Mesenteric fat pad (tissue), 1 donor: ENCODE results near the gene HMGCL. TPM values are rescaled to one million over a fixed set of nuclear protein-coding genes. Genes with fewer than 3 reads are reported as not detected.
A peak's percentile ranks its signal among the peaks of the same experiment; 100 is the strongest.

Source experiments
- DNase-seq: peaks from one replicate; pipeline ENCODE4 v3.0.0-alpha.2; 2020; ENCODE audit warnings: low spot score
- total RNA-seq: library from RNA; stranded (reverse); fragmentation: NEBNext Ultra II Directional; extraction: Animal tissue kit (Norgen Biotek cat#: 25700); gene quantifications from one replicate; pipeline ENCODE4 v1.2.1, GENCODE V29; 2021
- donor health status: DM: yes; HTN: yes; CAD: no.

HMGCL gene
- total RNA-seq, 1 donor from 2014 or later = 31.7 TPM

GRCh38 chr1:23779826-23780371 lies 45.3 kb downstream of the HMGCL start:
- no peak for DNase-seq

GRCh38 chr1:23777979-23778814 lies 47.0 kb downstream of the HMGCL start, which contains the start of gene PITHD1:
PITHD1 (plus strand) TSS chr1:23778418; CDS start chr1:23778516, 98 bp downstream.
- peak; percentile 94 for DNase-seq

- DNase-seq = no peak
Observed at GRCh38 chr1:23776217-23776616, 49.0 kb downstream of the HMGCL start.

DNA sequence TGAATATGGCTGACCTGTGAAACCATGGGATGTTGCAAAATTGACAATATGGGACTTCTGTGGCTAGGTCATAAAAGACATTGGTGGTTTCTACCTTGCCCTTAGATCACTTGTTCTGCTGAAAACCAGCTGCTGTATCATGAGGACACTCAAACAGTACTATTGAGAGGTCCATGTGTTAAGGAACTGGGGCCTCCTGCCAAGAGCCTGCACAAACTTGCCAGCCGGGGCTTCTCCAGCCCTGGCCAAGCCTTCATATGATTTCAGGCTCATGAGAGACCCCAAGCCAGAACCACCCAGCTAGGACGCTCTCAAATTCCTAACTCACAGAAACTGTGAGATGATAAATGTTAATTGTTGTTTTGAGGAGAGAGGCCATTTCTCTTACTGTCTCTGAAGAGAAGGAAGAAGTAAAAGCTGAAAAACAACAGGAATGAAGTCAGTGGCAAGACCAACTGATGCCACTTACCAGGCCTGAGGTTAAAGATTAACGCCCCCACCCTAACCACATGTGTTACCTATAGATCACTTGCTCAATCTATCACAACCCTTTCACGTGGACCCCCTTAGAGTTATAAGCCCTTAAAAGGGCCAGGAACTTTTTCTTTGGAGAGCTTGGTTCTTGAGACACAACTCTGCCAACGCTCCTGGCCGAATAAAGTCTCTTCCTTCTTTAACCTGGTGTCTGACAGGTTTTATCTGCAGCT lies 50.9 kb downstream of the HMGCL start:
- no peak for DNase-seq

- DNase-seq = peak; percentile 57
Observed at GRCh38 chr1:23772854-23773242, 52.4 kb downstream of the HMGCL start.

GRCh38 chr1:23772049-23772853 lies 53.0 kb downstream of the HMGCL start:
- DNase-seq = peak; percentile 96

- DNase-seq = no peak
Observed at GRCh38 chr1:23768733-23769132, 56.5 kb downstream of the HMGCL start.

- no peak for DNase-seq
Observed at GRCh38 chr1:23763041-23763577, 62.1 kb downstream of the HMGCL start.

DNA sequence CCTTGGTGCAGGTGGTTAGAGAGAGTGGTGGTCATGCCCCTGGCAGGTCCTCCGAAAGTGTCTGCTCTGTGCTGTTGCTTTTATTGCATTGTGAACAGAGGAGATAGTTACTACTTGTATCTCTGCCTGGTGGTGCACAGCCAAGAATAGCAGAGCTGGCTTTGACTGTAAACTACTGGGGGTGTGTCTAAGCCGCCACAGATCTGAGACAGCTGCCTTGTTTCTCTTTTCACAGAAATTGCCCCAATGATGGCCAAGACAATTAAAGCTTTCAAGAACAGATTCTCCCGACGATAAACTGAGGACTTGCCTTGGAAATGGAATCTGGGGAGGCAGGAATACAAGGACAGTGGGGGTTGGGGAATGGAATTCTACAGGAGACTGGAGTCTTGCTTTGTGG lies 66.0 kb downstream of the HMGCL start:
- no peak for DNase-seq

GRCh38 chr1:23757812-23758211 lies 67.4 kb downstream of the HMGCL start:
- no peak for DNase-seq

- peak; percentile 45 for DNase-seq
Observed at GRCh38 chr1:23756676-23757075, 68.6 kb downstream of the HMGCL start.

GRCh38 chr1:23752909-23753308 lies 72.3 kb downstream of the HMGCL start:
- no peak for DNase-seq

Other genes starting within 250 kb of the HMGCL start
- 871 TPM for gene RPL11, start 133.6 kb downstream of the HMGCL start, total RNA-seq
- gene ELOA, start 82.0 kb downstream of the HMGCL start, total RNA-seq = 51.1 TPM
- 57.2 TPM for gene PITHD1, start 47.0 kb downstream of the HMGCL start, total RNA-seq
- gene LYPLA2, start 34.3 kb downstream of the HMGCL start, total RNA-seq = 37.2 TPM
- gene GALE, start 24.7 kb downstream of the HMGCL start, total RNA-seq = 22.6 TPM
- 40.6 TPM for gene FUCA1, start 42.9 kb upstream of the HMGCL start, total RNA-seq
- gene CNR2, start 87.9 kb upstream of the HMGCL start, total RNA-seq = not detected
- 94.5 TPM for gene PNRC2, start 134.4 kb upstream of the HMGCL start, total RNA-seq
- gene SRSF10, start 154.9 kb upstream of the HMGCL start, total RNA-seq = 85.4 TPM